Stimulated activated CD8-positive, alpha-beta memory T cell treated with anti-CD3 and anti-CD28 coated beads, Interleukin-12 subunit alpha, Interleukin-12 subunit beta, amount 100 ng/mL, for 4 hours (primary cell): ENCODE data around the gene NCKAP5.

Source experiments
- DNase-seq: peaks from one replicate; pipeline ENCODE4 v3.0.0-alpha.2; 2020; ENCODE audit warnings: low read depth

The NCKAP5 gene

GRCh38 chr2:132665401-132666140 is 902.7 kb downstream of the NCKAP5 start:
- no peak for DNase-seq

GRCh38 chr2:132664096-132664495 is 904.2 kb downstream of the NCKAP5 start:
- DNase-seq, result no peak

- DNase-seq, result no peak
These were observed 905.5 kb downstream of the NCKAP5 start for GRCh38 chr2:132662732-132663131.

GRCh38 chr2:132659331-132659730 is 908.9 kb downstream of the NCKAP5 start:
- DNase-seq, result no peak

- DNase-seq, result no peak
These were observed 911.8 kb downstream of the NCKAP5 start for GRCh38 chr2:132656266-132656975.

- no peak for DNase-seq
These were observed 913.3 kb downstream of the NCKAP5 start for GRCh38 chr2:132654968-132655367.

GRCh38 chr2:132654335-132654734 is 913.9 kb downstream of the NCKAP5 start:
- DNase-seq, result no peak

- no peak for DNase-seq
These were observed 915.8 kb downstream of the NCKAP5 start for GRCh38 chr2:132652474-132652873.

- DNase-seq, result no peak
These were observed 916.9 kb downstream of the NCKAP5 start for GRCh38 chr2:132651115-132652045.

- DNase-seq, result no peak
These were observed 921.6 kb downstream of the NCKAP5 start for GRCh38 chr2:132646540-132647108.

- no peak for DNase-seq
These were observed 922.3 kb downstream of the NCKAP5 start for GRCh38 chr2:132645722-132646539.

- no peak for DNase-seq
These were observed 923.1 kb downstream of the NCKAP5 start for GRCh38 chr2:132645176-132645575.

GRCh38 chr2:132642415-132642814 is 925.8 kb downstream of the NCKAP5 start:
- no peak for DNase-seq

GRCh38 chr2:132641819-132642218 is 926.4 kb downstream of the NCKAP5 start:
- no peak for DNase-seq

- no peak for DNase-seq
These were observed 928.1 kb downstream of the NCKAP5 start for GRCh38 chr2:132640116-132640515.

GRCh38 chr2:132638313-132639040 is 929.8 kb downstream of the NCKAP5 start:
- no peak for DNase-seq

GRCh38 chr2:132636346-132636745 is 931.9 kb downstream of the NCKAP5 start:
- no peak for DNase-seq

GRCh38 chr2:132633635-132634034 is 934.6 kb downstream of the NCKAP5 start:
- DNase-seq, result no peak

GRCh38 chr2:132632000-132632649 is 936.1 kb downstream of the NCKAP5 start:
- no peak for DNase-seq

GRCh38 chr2:132627536-132627935 is 940.7 kb downstream of the NCKAP5 start:
- DNase-seq, result no peak
